ENCODE data around the gene ZIM2. TPM values are rescaled to one million over a fixed set of nuclear protein-coding genes. Genes with fewer than 3 reads are reported as not detected.

The ZIM2 gene
- total RNA-seq, 1 donor from 2014 or later: not detected

- H3K27me3 ChIP-seq (ENCODE audit: control insufficient read depth, insufficient read depth, low read length): no peaks in the 10 kb centered on the region
- no peak overlapping the region for H3K4me3 ChIP-seq (ENCODE audit: low read depth, low read length)
- DNase-seq (ENCODE audit: low read depth): no peak
- no peaks in the 10 kb centered on the region for H3K36me3 ChIP-seq (ENCODE audit: control insufficient read depth, insufficient read depth, low read length)
- TF ChIP-seq, protein P1, sequence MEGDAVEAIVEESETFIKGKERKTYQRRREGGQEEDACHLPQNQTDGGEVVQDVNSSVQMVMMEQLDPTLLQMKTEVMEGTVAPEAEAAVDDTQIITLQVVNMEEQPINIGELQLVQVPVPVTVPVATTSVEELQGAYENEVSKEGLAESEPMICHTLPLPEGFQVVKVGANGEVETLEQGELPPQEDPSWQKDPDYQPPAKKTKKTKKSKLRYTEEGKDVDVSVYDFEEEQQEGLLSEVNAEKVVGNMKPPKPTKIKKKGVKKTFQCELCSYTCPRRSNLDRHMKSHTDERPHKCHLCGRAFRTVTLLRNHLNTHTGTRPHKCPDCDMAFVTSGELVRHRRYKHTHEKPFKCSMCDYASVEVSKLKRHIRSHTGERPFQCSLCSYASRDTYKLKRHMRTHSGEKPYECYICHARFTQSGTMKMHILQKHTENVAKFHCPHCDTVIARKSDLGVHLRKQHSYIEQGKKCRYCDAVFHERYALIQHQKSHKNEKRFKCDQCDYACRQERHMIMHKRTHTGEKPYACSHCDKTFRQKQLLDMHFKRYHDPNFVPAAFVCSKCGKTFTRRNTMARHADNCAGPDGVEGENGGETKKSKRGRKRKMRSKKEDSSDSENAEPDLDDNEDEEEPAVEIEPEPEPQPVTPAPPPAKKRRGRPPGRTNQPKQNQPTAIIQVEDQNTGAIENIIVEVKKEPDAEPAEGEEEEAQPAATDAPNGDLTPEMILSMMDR (IDR thresholded peaks at IDR 0.05; ENCODE audit: insufficient read depth, low read length, poor library complexity, severe bottlenecking): peak; percentile 8
Measured at GRCh38 chr19:56748378-56748777, 92.1 kb downstream of the ZIM2 start.

GRCh38 chr19:56746367-56746766 lies 94.2 kb downstream of the ZIM2 start:
- no peak for DNase-seq (ENCODE audit: low read depth)
- Histone ChIP-seq H3K4me3 (ENCODE audit: low read depth, low read length) (no peak overlapping the region), H3K27me3 (ENCODE audit: control insufficient read depth, insufficient read depth, low read length) (no peaks in the 10 kb centered on the region), H3K36me3 (ENCODE audit: control insufficient read depth, insufficient read depth, low read length) (no peaks in the 10 kb centered on the region)
- TF ChIP-seq, protein P1 (IDR thresholded peaks at IDR 0.05; ENCODE audit: insufficient read depth, low read length, poor library complexity, severe bottlenecking): no peak

- DNase-seq (ENCODE audit: low read depth): no peak
- H3K27me3 ChIP-seq (ENCODE audit: control insufficient read depth, insufficient read depth, low read length): no peaks in the 10 kb centered on the region
- H3K4me3 ChIP-seq (ENCODE audit: low read depth, low read length): no peak overlapping the region
- H3K36me3 ChIP-seq (ENCODE audit: control insufficient read depth, insufficient read depth, low read length): no peaks in the 10 kb centered on the region
- TF ChIP-seq, protein P1 (IDR thresholded peaks at IDR 0.05; ENCODE audit: insufficient read depth, low read length, poor library complexity, severe bottlenecking): no peak
Measured at GRCh38 chr19:56740501-56740900, 100.0 kb downstream of the ZIM2 start.

DNA sequence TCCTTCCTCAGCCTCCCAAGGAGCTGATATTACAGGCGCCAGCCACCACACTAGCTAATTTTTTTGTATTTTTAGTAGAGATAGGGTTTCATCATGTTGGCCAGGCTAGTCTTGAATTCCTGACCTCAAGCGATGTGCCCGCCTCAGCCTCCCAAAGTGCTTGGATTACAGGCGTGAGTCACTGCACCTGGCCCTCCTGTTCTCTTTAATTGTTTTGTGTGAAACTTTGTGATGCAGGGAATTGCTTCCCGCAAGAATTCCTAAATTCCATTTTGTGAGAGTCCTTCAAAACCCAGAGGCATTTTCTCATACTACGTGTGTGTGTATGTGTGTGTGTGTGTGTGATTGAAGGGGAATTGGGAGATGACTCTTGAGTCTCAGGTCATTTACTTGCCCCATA lies 104.0 kb downstream of the ZIM2 start:
- DNase-seq (ENCODE audit: low read depth): no peak
- TF ChIP-seq, protein P1 (IDR thresholded peaks at IDR 0.05; ENCODE audit: insufficient read depth, low read length, poor library complexity, severe bottlenecking): no peak
- Histone ChIP-seq H3K4me3 (ENCODE audit: low read depth, low read length) (no peak overlapping the region), H3K36me3 (ENCODE audit: control insufficient read depth, insufficient read depth, low read length) (no peaks in the 10 kb centered on the region), H3K27me3 (ENCODE audit: control insufficient read depth, insufficient read depth, low read length) (no peaks in the 10 kb centered on the region)

DNA sequence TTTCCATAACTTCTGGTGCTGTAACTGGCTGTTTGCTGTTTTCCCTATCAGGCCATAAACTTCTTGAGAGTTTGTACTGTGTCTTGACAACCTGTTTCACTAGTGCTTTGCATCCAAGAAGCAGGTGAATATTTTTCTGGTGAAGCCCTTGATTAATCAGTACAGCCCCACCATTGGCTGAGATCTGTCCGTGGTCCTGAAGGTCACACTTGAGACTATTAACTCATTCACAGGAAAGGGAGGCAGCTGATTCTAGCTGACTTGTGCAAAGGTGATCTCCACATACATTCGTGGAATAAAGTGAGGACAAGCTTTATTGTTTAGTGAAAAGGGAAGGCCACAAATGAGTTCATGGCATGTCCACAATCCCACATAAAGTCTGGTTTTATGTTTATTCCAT lies 107.5 kb downstream of the ZIM2 start:
- TF ChIP-seq, protein P1 (IDR thresholded peaks at IDR 0.05; ENCODE audit: insufficient read depth, low read length, poor library complexity, severe bottlenecking): no peak
- H3K27me3 ChIP-seq (ENCODE audit: control insufficient read depth, insufficient read depth, low read length): no peaks in the 10 kb centered on the region
- DNase-seq (ENCODE audit: low read depth): no peak
- no peak overlapping the region for H3K4me3 ChIP-seq (ENCODE audit: low read depth, low read length)
- no peaks in the 10 kb centered on the region for H3K36me3 ChIP-seq (ENCODE audit: control insufficient read depth, insufficient read depth, low read length)

- H3K4me3 ChIP-seq (ENCODE audit: low read depth, low read length): no peak overlapping the region
- no peaks in the 10 kb centered on the region for H3K36me3 ChIP-seq (ENCODE audit: control insufficient read depth, insufficient read depth, low read length)
- TF ChIP-seq, protein P1 (IDR thresholded peaks at IDR 0.05; ENCODE audit: insufficient read depth, low read length, poor library complexity, severe bottlenecking): no peak
- DNase-seq (ENCODE audit: low read depth): no peak
- H3K27me3 ChIP-seq (ENCODE audit: control insufficient read depth, insufficient read depth, low read length): no peaks in the 10 kb centered on the region
Measured at GRCh38 chr19:56727677-56728076, 112.8 kb downstream of the ZIM2 start.
